IPS-NIHi11 (cell line): Measurements from ENCODE around the gene PFKFB4.

Experiments used
- DNase-seq: peaks from one replicate; pipeline ENCODE4 v3.0.0; 2012; ENCODE audit warnings: mixed read lengths, low spot score

PFKFB4 gene

GRCh38 chr3:48556796-48557626, at the start of gene PFKFB4:
PFKFB4 (minus strand) TSS chr3:48556803; CDS start chr3:48556777, 26 bp downstream.
- DNase-seq = peak; percentile 99

GRCh38 chr3:48601622-48601994, 45.0 kb upstream of the PFKFB4 start:
- DNase-seq = no peak

GRCh38 chr3:48600711-48601621, 44.4 kb upstream of the PFKFB4 start:
- DNase-seq = no peak

GRCh38 chr3:48599509-48600285, 43.1 kb upstream of the PFKFB4 start:
- DNase-seq = no peak

- DNase-seq = no peak
Observed at GRCh38 chr3:48599077-48599501, 42.5 kb upstream of the PFKFB4 start.

GRCh38 chr3:48598323-48599076, 41.9 kb upstream of the PFKFB4 start:
- DNase-seq = no peak

- DNase-seq = no peak
Observed at GRCh38 chr3:48597408-48597800, 40.8 kb upstream of the PFKFB4 start.

- no peak for DNase-seq
Observed at GRCh38 chr3:48596676-48597407, 40.2 kb upstream of the PFKFB4 start.

GRCh38 chr3:48596157-48596556, 39.6 kb upstream of the PFKFB4 start:
- no peak for DNase-seq

GRCh38 chr3:48595526-48596121, 39.0 kb upstream of the PFKFB4 start:
- DNase-seq = peak; percentile 79

- DNase-seq = peak; percentile 83
Observed at GRCh38 chr3:48595075-48595525, 38.5 kb upstream of the PFKFB4 start, which contains the start of gene COL7A1. COL7A1 (minus strand) TSS chr3:48595329; CDS start chr3:48595159, 170 bp downstream.

GRCh38 chr3:48594417-48595049, 37.9 kb upstream of the PFKFB4 start:
- peak; percentile 79 for DNase-seq

- no peak for DNase-seq
Observed at GRCh38 chr3:48593337-48593736, 36.7 kb upstream of the PFKFB4 start.

- DNase-seq = no peak
Observed at GRCh38 chr3:48592519-48593087, 36.0 kb upstream of the PFKFB4 start.

- DNase-seq = no peak
Observed at GRCh38 chr3:48591886-48592518, 35.4 kb upstream of the PFKFB4 start.

- no peak for DNase-seq
Observed at GRCh38 chr3:48591436-48591835, 34.8 kb upstream of the PFKFB4 start.

- no peak for DNase-seq
Observed at GRCh38 chr3:48588230-48588629, 31.6 kb upstream of the PFKFB4 start.

- no peak for DNase-seq
Observed at GRCh38 chr3:48587686-48588085, 31.1 kb upstream of the PFKFB4 start.

GRCh38 chr3:48585411-48585810, 28.8 kb upstream of the PFKFB4 start:
- no peak for DNase-seq
